Natural killer cell treated with Interleukin-12 subunit alpha and Interleukin-12 subunit beta and Interleukin-15 and Interleukin-18, amount 100 ng/mL, for 72 hours (primary cell): ENCODE measurements around the gene INS. TPM values are rescaled to one million over a fixed set of nuclear protein-coding genes. Genes with fewer than 3 reads are reported as not detected.
A peak's percentile ranks its signal among the peaks of the same experiment; 100 is the strongest.

ENCODE experiments used
- ATAC-seq, 2 donors: fragments of 150-1000 bp; cut with Tn5 transposase in 1 of 2; sonication (Bioruptor Pico), chemical (Tn5 transposase) in 1 of 2; 2 replicates each; pipeline ENCODE4 v1.10.0; 2021
- DNase-seq: peaks from one replicate; pipeline ENCODE4 v3.0.0; 2022; ENCODE audit warnings: low spot score
- H3K27ac Mint-ChIP-seq, 2 donors: 1 replicate in 1 of 2; 2 replicates in 1 of 2; pipeline ENCODE4 v1.8.0; 2022; ENCODE audit warnings: mixed read lengths in 2 of 2, mild to moderate bottlenecking in 1 of 2, moderate library complexity in 1 of 2
- H3K27me3 Mint-ChIP-seq, 2 donors: 1 replicate in 1 of 2; 2 replicates in 1 of 2; pipeline ENCODE4 v1.8.0; 2022; ENCODE audit warnings: mixed read lengths in 2 of 2
- H3K36me3 Mint-ChIP-seq: one replicate; pipeline ENCODE4 v1.8.0; 2022; ENCODE audit warnings: mixed read lengths
- H3K4me1 Mint-ChIP-seq, 2 donors: 1 replicate in 1 of 2; 2 replicates in 1 of 2; pipeline ENCODE4 v1.8.0; 2022; ENCODE audit warnings: low read depth in 2 of 2, mixed read lengths in 2 of 2, mild to moderate bottlenecking in 1 of 2
- H3K4me3 Mint-ChIP-seq: one replicate; pipeline ENCODE4 v1.8.0; 2022; ENCODE audit warnings: mixed read lengths
- H3K9me3 Mint-ChIP-seq: 2 replicates; pipeline ENCODE4 v1.8.0; 2022; ENCODE audit warnings: mixed read lengths
- total RNA-seq, 2 donors: library from RNA; stranded (reverse); gene quantifications; one replicate each; pipeline ENCODE4 v1.2.3, GENCODE V29; 2022

INS gene
- total RNA-seq, 2 donors from 2014 or later = not detected

DNA sequence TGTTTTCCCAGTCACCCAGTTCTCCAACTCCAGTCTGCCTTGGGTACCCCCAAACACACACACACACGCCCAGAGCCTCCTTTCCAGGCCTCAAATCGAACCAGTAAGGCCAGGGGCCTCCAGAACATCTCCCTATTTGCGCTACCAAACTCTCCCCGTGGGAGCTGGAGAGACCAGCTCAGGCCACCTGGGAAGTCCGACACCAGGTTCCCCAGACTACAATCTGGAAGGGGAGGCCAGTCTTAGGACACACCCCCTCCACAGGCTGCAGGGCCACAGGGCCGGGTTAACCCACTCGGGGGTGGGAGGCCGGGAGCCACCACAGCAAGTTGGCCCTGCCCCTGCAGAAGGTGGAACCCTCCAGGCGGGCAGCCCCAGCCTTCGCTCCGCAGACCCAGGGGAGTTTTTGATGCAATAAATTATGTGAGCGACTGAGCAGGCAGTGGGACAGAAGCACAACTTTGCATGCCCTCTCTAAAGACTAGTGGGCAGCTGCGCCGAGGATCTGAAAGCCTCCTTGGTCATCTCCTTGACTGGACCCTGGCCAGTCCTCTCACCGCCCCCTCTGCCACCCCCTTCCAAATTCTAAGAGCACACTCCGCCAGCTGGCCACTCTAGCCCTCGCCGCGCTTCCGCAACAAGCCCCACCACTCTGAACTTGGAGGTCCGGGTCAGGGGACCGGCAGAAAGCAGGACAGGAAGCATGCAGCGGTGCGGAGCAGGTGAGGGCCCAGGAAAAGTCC, 24.6 kb downstream of the INS start:
- Mint-ChIP-seq H3K4me1 (peaks cover 6 to 9% of the 10 kb centered on the region in 2 donors), H3K27ac (no peak overlapping the region), H3K27me3 (peaks cover 32 to 33% of the 10 kb centered on the region in 2 donors), H3K9me3 (peaks cover 4% of the 10 kb centered on the region), H3K4me3 (no peak overlapping the region), H3K36me3 (peaks cover 7% of the 10 kb centered on the region)
- DNase-seq (no peak), ATAC-seq (no peak)

DNA sequence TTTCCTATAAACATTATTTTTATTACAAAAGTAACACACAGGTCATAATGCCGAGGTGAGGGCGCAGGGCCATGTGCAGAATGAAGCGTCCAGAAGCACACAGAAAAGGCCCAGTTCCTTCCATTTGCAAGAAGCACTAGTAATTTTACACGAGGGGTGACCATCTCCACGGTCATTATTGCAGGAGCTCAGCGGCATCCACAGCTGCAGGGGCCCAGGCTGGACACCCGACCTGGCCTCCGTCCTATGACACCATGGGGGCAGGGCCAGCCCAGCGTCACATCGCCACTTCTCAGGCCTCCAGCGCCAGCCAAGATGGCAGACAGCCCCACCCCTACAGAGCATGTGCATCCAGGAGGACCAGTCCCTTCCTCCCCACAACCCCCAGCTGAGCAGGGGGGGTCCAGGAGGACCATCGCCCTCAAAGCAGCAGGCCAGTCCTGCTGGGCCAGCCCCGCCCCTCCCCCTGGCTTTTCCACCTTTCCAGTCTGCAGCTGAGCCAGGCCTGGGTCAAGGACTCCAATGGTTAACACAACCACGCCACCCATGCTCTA, 25.3 kb downstream of the INS start:
- Mint-ChIP-seq H3K36me3 (peaks cover 9% of the 10 kb centered on the region), H3K4me1 (peaks cover 6 to 8% of the 10 kb centered on the region in 2 donors), H3K4me3 (no peak overlapping the region), H3K9me3 (peaks cover 7% of the 10 kb centered on the region), H3K27ac (no peak overlapping the region), H3K27me3 (peaks cover 34% of the 10 kb centered on the region in 2 donors)
- ATAC-seq = no peak
- no peak for DNase-seq

DNA sequence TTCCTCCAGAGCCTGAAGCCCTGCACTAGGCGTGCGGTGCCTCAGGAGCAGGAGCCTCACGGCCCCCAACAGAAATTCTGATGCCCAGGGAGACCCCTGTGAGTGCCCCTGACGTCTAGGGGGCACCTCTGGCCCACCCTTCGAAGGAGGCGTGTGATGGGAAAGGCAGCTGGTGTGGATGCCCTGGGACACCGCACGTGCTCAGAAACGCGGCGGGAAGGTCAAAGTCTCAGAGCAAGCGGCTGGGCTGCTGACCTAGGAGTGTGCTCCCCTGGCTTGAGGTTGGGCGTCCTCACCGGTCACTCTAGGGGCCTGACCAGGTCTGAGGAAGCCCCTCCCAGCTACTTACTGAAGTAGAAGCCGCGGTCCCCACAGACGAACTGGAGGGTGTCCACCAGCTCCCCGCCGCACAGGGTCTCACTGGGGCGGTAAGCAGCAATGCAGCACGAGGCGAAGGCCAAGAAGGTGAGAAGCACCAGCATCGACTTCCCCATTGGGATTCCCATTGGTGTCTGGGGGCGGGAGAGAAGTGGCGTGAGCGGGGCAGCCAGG, 25.9 kb downstream of the INS start:
- H3K27ac Mint-ChIP-seq = no peak overlapping the region
- peaks cover 34% of the 10 kb centered on the region in 2 donors for H3K27me3 Mint-ChIP-seq
- ATAC-seq (no peak), DNase-seq (no peak)
- H3K4me1 Mint-ChIP-seq = peaks cover 6 to 8% of the 10 kb centered on the region in 2 donors
- H3K4me3 Mint-ChIP-seq = no peak overlapping the region
- H3K36me3 Mint-ChIP-seq = peaks cover 9% of the 10 kb centered on the region
- H3K9me3 Mint-ChIP-seq = peaks cover 7% of the 10 kb centered on the region

DNA sequence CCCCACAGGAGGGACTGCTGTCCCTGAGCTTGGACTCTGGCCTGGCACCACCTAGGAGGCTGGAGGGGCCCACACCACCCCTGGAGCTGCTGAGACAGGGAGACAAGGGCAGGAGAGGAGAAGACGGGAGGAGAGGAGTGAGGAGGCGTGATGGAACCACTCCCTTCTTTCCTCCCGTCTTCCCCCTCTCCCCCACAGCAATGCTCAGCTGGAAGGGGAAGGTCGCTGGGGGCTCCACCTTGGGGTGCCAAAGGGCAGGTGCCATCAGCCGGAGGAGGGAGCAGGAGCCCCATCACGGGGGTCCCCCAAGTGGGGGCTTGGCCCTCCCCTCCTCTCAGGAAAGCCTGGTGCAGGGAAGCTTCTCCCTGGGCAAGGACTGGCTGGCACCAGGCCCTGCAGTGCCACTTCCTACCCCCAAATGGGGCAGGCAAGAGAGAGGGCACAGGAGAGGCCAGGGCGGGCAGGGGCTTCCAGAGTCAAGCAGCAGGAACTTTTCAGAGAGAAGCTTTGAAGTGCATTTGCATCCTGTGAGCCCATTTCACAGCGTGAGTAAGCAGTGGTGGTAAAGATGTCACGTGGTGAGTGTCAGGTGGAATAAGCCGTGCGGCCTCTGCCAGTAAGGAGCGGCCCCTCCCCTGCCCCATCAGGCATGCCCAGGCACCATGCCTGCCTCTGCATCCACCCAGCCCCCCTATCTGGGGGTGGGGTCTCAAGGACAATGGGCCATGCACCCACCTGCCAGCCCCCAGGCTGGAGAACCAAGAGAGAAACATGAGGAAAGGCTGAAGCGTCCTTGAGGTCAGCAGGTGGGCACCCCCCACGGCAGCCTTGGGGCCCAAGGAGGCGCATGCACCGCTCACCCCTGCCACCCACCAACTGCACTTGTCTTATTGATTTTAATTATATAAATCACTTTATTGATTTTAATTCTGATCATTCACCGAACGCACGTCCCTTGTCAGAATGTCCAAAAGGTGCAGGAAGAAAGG, 26.7 kb downstream of the INS start:
- H3K27me3 Mint-ChIP-seq = peaks cover 34% of the 10 kb centered on the region in 2 donors

DNA sequence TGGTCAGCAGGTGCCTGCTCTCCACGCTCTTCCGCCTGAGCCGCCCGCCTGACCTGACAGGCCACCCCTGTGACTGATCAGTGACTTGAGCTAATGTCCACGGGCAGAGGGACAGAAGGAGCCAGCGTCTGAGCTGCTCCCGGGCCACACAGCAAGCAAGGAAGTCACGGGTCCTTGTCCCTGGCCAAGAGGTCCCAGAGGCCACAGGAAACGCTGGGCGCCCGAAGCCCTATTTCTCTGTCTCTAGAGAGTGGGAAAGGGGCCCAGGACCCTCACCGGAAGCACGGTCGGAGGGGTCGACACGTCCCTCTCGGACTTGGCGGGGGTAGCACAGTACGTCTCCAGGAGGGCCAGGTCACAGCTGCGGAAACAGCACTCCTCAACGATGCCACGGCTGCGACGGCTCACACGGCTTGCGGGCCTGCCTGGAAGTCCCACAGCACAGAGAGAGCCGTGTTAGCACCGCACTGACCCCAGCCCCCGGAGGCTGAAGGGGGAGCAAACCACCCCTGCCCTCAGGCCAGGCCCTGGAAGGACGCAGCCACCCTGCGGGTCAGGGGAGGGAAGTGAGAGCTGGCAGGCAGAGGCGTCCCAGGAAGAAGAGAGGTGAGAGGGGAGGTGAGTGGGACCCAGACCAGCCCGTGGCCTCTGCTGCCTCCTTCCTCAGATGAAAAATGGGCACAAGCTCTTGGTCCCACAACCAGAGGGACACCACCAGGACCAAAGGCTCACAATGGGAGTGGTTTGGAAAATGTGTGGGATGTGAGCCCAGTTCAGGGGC, 27.6 kb downstream of the INS start:
- peaks cover 9% of the 10 kb centered on the region for H3K36me3 Mint-ChIP-seq
- H3K27me3 Mint-ChIP-seq = peaks cover 34 to 38% of the 10 kb centered on the region in 2 donors
- DNase-seq (no peak), ATAC-seq (no peak)
- H3K27ac Mint-ChIP-seq = no peak overlapping the region
- peaks cover 5 to 8% of the 10 kb centered on the region in 2 donors for H3K4me1 Mint-ChIP-seq
- H3K4me3 Mint-ChIP-seq = no peak overlapping the region
- H3K9me3 Mint-ChIP-seq = peaks cover 7% of the 10 kb centered on the region

More for the DNA sequence above, 26.7 kb downstream of the INS start:
- H3K27ac Mint-ChIP-seq = no peak overlapping the region
- H3K4me3 Mint-ChIP-seq = no peak overlapping the region
- ATAC-seq = peak in 1 of 2 donors; percentile 18
- peaks cover 7% of the 10 kb centered on the region for H3K9me3 Mint-ChIP-seq
- no peak for DNase-seq
- H3K36me3 Mint-ChIP-seq = peaks cover 9% of the 10 kb centered on the region
- H3K4me1 Mint-ChIP-seq = peaks cover 6 to 8% of the 10 kb centered on the region in 2 donors

DNA sequence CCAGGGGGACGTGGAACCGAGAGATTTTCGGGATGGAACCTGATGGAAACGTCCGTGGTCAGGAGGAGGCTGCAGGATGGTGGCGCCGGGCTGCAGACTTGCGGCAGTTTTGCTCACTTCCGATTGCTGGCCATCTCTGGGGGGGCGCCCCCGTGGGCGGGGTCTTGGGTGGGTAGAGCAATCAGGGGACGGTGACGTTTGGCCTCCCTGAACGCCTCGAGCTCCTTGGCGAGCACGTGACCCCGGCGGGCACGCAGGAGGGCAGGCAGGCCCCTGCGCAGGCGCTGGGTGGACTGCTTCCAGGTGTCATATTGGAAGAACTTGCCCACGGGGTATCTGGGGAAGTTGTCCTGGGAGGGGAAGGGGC, 28.2 kb downstream of the INS start:
- ATAC-seq (no peak), DNase-seq (no peak)
- peaks cover 9% of the 10 kb centered on the region for H3K36me3 Mint-ChIP-seq
- peaks cover 34 to 36% of the 10 kb centered on the region in 2 donors for H3K27me3 Mint-ChIP-seq
- H3K4me1 Mint-ChIP-seq = peaks cover 3 to 8% of the 10 kb centered on the region in 2 donors
- no peak overlapping the region for H3K27ac Mint-ChIP-seq
- no peak overlapping the region for H3K4me3 Mint-ChIP-seq
- peaks cover 7% of the 10 kb centered on the region for H3K9me3 Mint-ChIP-seq

DNA sequence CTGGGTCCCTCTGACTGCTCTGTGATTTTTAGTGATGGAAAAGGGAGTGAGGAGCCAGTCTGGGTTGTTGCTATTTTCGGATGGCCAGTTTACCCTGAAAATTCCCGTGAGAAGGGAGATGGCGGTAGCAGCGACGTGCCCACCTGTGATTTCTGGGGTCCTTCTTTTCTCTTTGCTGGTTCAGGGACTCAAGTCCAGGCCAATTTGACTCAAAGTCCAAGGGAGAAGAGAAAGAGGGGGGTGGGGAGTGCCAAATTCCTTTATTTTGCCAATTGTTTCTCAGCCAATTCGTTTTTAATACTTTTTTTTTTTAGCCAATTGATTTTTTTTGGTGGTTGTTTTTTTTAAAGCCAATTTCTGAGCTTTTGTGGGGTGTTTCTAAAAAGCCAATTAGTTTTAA, 28.8 kb downstream of the INS start:
- Mint-ChIP-seq H3K27ac (no peak overlapping the region), H3K36me3 (peaks cover 9% of the 10 kb centered on the region), H3K4me1 (peaks cover 3 to 8% of the 10 kb centered on the region in 2 donors), H3K9me3 (peaks cover 7% of the 10 kb centered on the region), H3K27me3 (peaks cover 34 to 36% of the 10 kb centered on the region in 2 donors), H3K4me3 (no peak overlapping the region)
- DNase-seq = no peak
- no peak for ATAC-seq

DNA sequence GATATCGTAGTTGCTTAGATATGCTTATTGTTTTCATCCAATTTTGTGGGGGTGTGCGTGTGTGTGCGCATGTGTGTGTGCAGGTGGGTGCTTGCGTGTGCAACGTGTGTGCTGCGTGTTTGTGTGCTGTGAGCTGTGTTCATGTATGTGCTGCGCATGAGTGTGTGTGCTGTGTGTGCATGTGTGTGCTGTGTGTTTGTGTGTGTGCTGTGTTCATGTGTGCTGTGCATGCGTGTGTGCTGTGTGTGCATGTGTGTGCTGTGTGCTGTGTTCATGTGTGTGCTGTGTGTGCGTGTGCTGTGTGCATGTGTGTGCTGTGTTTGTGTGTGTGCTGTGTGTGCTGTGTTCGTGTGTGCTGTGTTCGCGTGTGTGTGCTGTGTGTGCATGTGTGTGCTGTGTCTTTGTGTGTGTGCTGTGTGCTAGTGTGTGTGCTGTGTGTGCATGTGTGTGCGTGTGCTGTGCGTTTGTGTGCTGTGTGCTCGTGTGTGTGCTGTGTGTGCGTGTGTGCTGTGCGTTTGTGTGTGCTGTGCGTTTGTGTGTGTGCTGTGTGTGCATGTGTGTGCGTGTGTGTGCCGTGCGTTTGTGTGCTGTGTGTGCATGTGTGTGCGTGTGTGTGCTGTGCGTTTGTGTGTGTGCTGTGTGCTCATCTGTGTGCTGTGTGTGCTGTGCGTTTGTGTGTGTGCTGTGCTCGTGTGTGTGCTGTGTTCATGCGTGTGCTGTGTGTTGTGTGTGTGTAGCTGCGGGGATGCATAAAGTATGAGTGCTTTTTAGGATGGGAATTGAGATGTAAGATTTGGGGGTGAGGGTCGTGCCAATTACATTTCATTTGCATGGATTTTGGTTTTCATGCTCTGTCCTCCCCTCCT, 29.4 kb downstream of the INS start:
- ATAC-seq (no peak), DNase-seq (no peak)
- Mint-ChIP-seq H3K4me3 (peak overlapping the region; percentile 13), H3K27ac (no peak overlapping the region), H3K4me1 (peaks cover 3 to 8% of the 10 kb centered on the region in 2 donors), H3K9me3 (peaks cover 7% of the 10 kb centered on the region), H3K27me3 (peaks cover 34% of the 10 kb centered on the region in 2 donors), H3K36me3 (peaks cover 9% of the 10 kb centered on the region)

DNA sequence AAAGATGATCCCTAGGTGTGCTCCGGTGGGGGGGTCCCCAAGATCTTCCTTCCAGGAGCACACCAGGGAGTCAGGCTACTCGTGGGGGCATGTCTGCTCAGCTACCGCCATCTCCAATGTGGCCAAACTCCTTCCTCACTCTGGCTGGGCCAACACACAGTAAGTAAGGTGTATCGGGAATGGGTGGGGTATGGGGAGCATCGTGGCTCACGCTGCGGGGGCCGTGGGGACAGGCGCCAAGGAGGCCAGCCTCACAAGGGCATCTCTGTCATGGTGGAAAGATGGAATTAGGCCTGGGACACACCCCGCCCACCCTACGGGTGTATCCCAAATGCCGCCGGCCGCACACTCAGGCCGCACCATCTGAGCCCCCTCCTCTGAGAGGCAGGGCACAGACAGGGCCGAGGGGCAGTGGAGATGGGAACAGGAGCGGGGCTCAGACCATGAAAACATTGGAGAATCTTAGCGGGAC, 30.1 kb downstream of the INS start:
- peaks cover 7% of the 10 kb centered on the region for H3K9me3 Mint-ChIP-seq
- ATAC-seq = no peak
- H3K4me1 Mint-ChIP-seq = peaks cover 3 to 8% of the 10 kb centered on the region in 2 donors
- H3K27ac Mint-ChIP-seq = no peak overlapping the region
- H3K4me3 Mint-ChIP-seq = no peak overlapping the region
- DNase-seq = no peak
- peaks cover 27% of the 10 kb centered on the region in 2 donors for H3K27me3 Mint-ChIP-seq
- peaks cover 9% of the 10 kb centered on the region for H3K36me3 Mint-ChIP-seq

DNA sequence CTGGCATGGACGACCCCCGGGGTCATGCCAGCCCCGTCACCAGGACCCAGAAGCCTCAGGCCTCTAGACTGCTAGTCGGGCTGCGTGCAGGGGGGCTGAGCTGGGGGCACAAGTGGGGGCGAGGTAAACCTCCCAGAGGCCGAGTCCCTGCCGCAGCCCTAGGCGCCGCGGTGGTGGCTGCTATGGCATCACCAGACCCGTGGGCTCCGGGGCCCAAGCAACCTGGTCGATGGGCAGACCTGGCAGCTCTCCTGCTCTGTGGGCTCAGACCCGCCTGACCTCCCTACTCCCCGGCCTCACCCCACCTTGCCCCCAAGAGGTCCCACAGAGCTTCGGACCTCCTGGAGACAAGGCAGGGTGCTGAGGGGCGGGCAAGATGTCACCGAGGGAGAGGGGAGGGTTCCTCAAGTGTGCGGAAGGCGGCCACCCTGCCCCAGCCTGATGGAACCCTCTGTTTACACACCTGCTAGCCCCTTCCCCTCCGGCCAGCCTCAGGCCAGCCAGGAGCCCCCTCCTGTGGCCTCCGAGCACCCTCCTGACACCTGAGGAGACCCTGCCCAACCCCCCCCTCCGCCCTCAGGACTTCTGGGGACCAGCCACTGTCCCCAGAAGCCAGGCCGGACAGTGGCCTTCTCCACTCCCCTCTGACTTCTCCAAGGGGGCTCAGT, 31.2 kb downstream of the INS start:
- Mint-ChIP-seq H3K27ac (no peak overlapping the region), H3K4me3 (no peak overlapping the region), H3K4me1 (peaks cover 3 to 8% of the 10 kb centered on the region in 2 donors), H3K36me3 (peaks cover 9% of the 10 kb centered on the region), H3K27me3 (peaks cover 25 to 29% of the 10 kb centered on the region in 2 donors), H3K9me3 (peaks cover 7% of the 10 kb centered on the region)
- no peak for DNase-seq
- ATAC-seq = no peak

DNA sequence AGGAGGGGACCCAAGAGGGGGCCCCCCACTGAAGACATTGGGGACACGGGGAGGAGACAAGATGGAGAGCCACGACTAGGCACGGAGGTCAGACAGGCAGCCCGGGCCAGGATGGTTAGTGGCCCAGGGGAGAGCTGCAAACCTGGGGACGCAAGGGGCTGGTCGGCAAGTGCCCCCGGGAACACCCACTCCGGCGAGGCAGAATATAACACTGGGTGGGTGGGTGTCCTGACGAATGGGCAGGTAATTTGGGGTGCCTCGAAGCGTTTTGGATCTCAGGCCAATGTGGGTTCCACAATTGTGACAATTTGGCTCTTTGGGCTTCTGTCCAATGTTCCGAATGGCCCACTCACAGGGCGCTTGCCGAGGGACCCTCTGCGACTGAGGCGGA, 31.7 kb downstream of the INS start:
- no peak overlapping the region for H3K27ac Mint-ChIP-seq
- H3K9me3 Mint-ChIP-seq = peaks cover 7% of the 10 kb centered on the region
- DNase-seq (no peak), ATAC-seq (no peak)
- H3K4me3 Mint-ChIP-seq = no peak overlapping the region
- peaks cover 9% of the 10 kb centered on the region for H3K36me3 Mint-ChIP-seq
- H3K4me1 Mint-ChIP-seq = peaks cover 7 to 8% of the 10 kb centered on the region in 2 donors
- H3K27me3 Mint-ChIP-seq = peaks cover 29 to 31% of the 10 kb centered on the region in 2 donors
